ENCODE data around the gene TRPV3.

The TRPV3 gene

DNA sequence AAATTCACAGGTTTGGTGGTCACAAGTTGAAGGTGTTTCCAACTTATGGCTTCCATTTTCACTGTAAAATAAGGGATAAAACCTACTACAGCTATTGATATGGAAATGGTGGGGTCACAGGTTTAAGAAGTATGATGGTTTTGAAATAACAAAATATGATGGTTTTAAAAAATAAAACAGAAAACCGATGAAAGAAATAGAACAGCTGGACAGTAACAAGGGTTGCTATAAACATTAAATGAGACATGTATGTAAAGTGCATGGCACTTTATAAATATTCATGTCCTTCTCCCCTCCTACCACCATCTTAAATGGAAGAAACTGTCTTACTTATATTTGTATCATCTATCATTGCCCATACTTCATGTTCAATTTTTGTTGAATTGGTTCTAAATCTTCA, 50.5 kb downstream of the TRPV3 start:
- Histone ChIP-seq H3K9me3 (ENCODE audit: insufficient read depth, low read length) (no peaks in the 10 kb centered on the region), H3K4me3 (ENCODE audit: insufficient read length, low read depth) (no peak overlapping the region), H3K4me1 (ENCODE audit: insufficient read depth, insufficient read length) (no peaks in the 10 kb centered on the region), H3K36me3 (ENCODE audit: insufficient read depth, insufficient read length, low read length) (no peaks in the 10 kb centered on the region), H3K9ac (ENCODE audit: insufficient read length, low read depth) (no peak overlapping the region), H3K27me3 (ENCODE audit: insufficient read depth, insufficient read length) (no peaks in the 10 kb centered on the region)
- no peak for TF ChIP-seq SUZ12 (IDR thresholded peaks at IDR 0.05; ENCODE audit: extremely low read depth, insufficient read depth, insufficient read length)
- no peak for TF ChIP-seq ZNF274 (IDR thresholded peaks at IDR 0.05; ENCODE audit: low read depth, low read length)
- TF ChIP-seq YY1 (IDR thresholded peaks at IDR 0.05; ENCODE audit: insufficient read depth, insufficient read length), result no peak
- no peak for DNase-seq (ENCODE audit: low read depth, low spot score)

DNA sequence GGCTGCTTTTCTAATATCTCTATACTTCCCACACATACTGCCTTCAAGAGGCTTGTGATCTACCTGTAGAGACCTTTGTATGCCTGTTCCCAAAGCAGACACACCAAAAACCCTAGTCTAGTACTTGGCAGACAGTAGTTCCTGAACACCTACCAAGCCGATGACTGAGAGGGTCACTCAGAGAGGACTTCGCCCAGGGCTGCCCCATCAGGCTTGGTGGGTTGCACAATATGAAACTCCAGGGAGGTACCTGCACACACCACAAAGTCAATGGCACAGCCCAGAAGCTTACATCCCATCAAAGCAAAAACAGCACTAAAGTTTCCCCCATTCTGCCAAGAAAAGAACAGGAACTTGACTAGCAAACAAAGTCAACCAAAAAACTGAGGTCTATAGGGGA, 51.6 kb downstream of the TRPV3 start:
- DNase-seq (ENCODE audit: low read depth, low spot score), result no peak
- Histone ChIP-seq H3K36me3 (ENCODE audit: insufficient read depth, insufficient read length, low read length) (no peaks in the 10 kb centered on the region), H3K9me3 (ENCODE audit: insufficient read depth, low read length) (0 out of 2 replicates have a peak, but pooled peaks cover 3% of the 10 kb centered on the region), H3K4me3 (ENCODE audit: insufficient read length, low read depth) (no peak overlapping the region), H3K4me1 (ENCODE audit: insufficient read depth, insufficient read length) (no peaks in the 10 kb centered on the region), H3K9ac (ENCODE audit: insufficient read length, low read depth) (no peak overlapping the region), H3K27me3 (ENCODE audit: insufficient read depth, insufficient read length) (no peaks in the 10 kb centered on the region)
- TF ChIP-seq YY1 (IDR thresholded peaks at IDR 0.05; ENCODE audit: insufficient read depth, insufficient read length) (no peak), SUZ12 (IDR thresholded peaks at IDR 0.05; ENCODE audit: extremely low read depth, insufficient read depth, insufficient read length) (no peak), ZNF274 (IDR thresholded peaks at IDR 0.05; ENCODE audit: low read depth, low read length) (no peak)

DNA sequence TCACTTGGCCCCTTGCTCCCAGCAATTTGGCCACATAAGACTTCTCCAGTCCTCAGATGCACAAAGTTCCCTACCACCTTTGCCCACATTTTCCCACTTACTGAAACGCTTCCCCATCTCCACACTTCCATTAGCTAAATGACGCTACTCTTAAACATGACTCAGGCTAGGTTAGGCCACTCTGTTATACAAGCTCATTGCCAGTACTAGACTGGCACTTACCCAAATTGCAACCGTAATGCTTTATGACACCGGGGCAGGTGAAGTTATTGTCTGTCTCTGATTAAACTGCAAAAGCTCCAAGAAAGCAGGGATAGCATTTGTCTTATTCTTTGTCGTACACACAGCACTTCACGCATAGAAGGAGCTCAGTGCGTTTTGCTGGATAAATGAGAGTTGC, 52.6 kb downstream of the TRPV3 start:
- Histone ChIP-seq H3K4me1 (ENCODE audit: insufficient read depth, insufficient read length) (no peaks in the 10 kb centered on the region), H3K36me3 (ENCODE audit: insufficient read depth, insufficient read length, low read length) (no peaks in the 10 kb centered on the region), H3K9me3 (ENCODE audit: insufficient read depth, low read length) (peaks cover 9% of the 10 kb centered on the region; the same call in 1 of the 2 replicates), H3K4me3 (ENCODE audit: insufficient read length, low read depth) (no peak overlapping the region), H3K9ac (ENCODE audit: insufficient read length, low read depth) (no peak overlapping the region), H3K27me3 (ENCODE audit: insufficient read depth, insufficient read length) (no peaks in the 10 kb centered on the region)
- DNase-seq (ENCODE audit: low read depth, low spot score), result no peak
- TF ChIP-seq SUZ12 (IDR thresholded peaks at IDR 0.05; ENCODE audit: extremely low read depth, insufficient read depth, insufficient read length) (no peak), YY1 (IDR thresholded peaks at IDR 0.05; ENCODE audit: insufficient read depth, insufficient read length) (no peak), ZNF274 (IDR thresholded peaks at IDR 0.05; ENCODE audit: low read depth, low read length) (no peak)

DNA sequence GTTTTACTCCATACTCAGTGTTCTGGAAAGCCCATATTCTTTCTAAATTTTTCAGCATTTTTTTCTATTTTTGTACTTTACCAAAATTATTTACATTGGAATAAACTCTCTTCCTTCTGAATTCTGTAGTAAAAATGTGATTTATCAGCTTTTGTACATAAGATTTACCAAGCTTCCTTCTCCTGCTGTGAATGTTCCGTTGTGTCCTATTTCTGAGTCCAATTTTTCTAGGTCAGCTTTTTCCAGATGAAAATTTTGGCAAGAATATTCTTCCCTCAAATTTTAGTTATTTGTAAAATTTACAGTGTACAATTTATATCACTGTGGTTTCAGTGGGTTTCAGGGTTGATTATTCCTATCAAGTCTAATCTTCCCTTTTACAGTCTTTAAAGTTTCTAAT, 54.3 kb downstream of the TRPV3 start:
- Histone ChIP-seq H3K4me3 (ENCODE audit: insufficient read length, low read depth) (no peak overlapping the region), H3K9me3 (ENCODE audit: insufficient read depth, low read length) (peaks cover 9% of the 10 kb centered on the region; the same call in 1 of the 2 replicates), H3K36me3 (ENCODE audit: insufficient read depth, insufficient read length, low read length) (no peaks in the 10 kb centered on the region), H3K9ac (ENCODE audit: insufficient read length, low read depth) (no peak overlapping the region), H3K27me3 (ENCODE audit: insufficient read depth, insufficient read length) (no peaks in the 10 kb centered on the region), H3K4me1 (ENCODE audit: insufficient read depth, insufficient read length) (no peaks in the 10 kb centered on the region)
- no peak for DNase-seq (ENCODE audit: low read depth, low spot score)
- TF ChIP-seq YY1 (IDR thresholded peaks at IDR 0.05; ENCODE audit: insufficient read depth, insufficient read length), result no peak

DNA sequence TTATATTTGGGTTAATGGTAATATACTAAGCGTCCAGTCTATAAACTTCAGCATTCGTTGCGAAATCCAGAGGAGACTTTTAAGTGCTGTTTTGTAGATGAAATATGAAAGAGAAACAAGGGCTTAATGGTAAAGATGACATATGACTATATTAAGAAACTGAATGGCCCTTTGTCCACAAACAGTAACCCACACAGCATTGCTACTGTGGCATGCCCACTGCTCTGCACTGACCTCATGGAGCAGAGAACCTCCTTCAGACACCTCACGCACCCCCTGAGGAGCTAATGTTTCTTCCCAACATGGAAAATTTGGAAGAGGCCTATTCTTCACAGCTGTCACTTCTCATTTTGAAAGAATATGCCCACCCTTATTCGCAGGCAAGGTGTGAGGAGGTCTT, 55.1 kb downstream of the TRPV3 start:
- Histone ChIP-seq H3K4me1 (ENCODE audit: insufficient read depth, insufficient read length) (no peaks in the 10 kb centered on the region), H3K27me3 (ENCODE audit: insufficient read depth, insufficient read length) (no peaks in the 10 kb centered on the region), H3K4me3 (ENCODE audit: insufficient read length, low read depth) (no peak overlapping the region), H3K9ac (ENCODE audit: insufficient read length, low read depth) (no peak overlapping the region), H3K9me3 (ENCODE audit: insufficient read depth, low read length) (peaks cover 9% of the 10 kb centered on the region; the same call in 1 of the 2 replicates), H3K36me3 (ENCODE audit: insufficient read depth, insufficient read length, low read length) (no peaks in the 10 kb centered on the region)
- DNase-seq (ENCODE audit: low read depth, low spot score), result no peak
- TF ChIP-seq YY1 (IDR thresholded peaks at IDR 0.05; ENCODE audit: insufficient read depth, insufficient read length), result no peak
- no peak for TF ChIP-seq ZNF274 (IDR thresholded peaks at IDR 0.05; ENCODE audit: low read depth, low read length)
- TF ChIP-seq SUZ12 (IDR thresholded peaks at IDR 0.05; ENCODE audit: extremely low read depth, insufficient read depth, insufficient read length), result no peak

DNA sequence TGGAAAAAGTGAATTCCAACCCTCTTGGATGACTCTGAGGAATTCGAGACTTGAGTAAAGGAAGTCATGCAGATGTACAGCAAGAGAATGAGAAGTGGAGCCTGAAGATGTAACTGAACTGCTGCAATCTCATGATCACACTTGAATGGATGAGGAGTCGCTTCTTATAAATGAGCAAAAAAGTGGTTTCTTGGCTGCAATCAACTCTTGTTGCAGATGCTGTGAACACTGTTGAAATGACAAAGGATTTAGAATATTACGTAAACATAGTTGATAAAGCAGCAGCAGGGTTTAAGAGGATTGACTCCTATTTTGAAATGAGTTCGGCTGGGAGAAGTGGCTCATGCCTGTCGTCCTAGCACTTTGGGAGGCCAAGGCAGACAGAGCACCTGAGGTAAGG, 56.3 kb downstream of the TRPV3 start:
- Histone ChIP-seq H3K27me3 (ENCODE audit: insufficient read depth, insufficient read length) (no peaks in the 10 kb centered on the region), H3K9ac (ENCODE audit: insufficient read length, low read depth) (no peak overlapping the region), H3K9me3 (ENCODE audit: insufficient read depth, low read length) (peaks cover 9% of the 10 kb centered on the region; the same call in 1 of the 2 replicates), H3K4me1 (ENCODE audit: insufficient read depth, insufficient read length) (no peaks in the 10 kb centered on the region), H3K4me3 (ENCODE audit: insufficient read length, low read depth) (no peak overlapping the region), H3K36me3 (ENCODE audit: insufficient read depth, insufficient read length, low read length) (no peaks in the 10 kb centered on the region)
- TF ChIP-seq YY1 (IDR thresholded peaks at IDR 0.05; ENCODE audit: insufficient read depth, insufficient read length) (no peak), SUZ12 (IDR thresholded peaks at IDR 0.05; ENCODE audit: extremely low read depth, insufficient read depth, insufficient read length) (no peak), ZNF274 (IDR thresholded peaks at IDR 0.05; ENCODE audit: low read depth, low read length) (no peak)
- DNase-seq (ENCODE audit: low read depth, low spot score), result no peak

DNA sequence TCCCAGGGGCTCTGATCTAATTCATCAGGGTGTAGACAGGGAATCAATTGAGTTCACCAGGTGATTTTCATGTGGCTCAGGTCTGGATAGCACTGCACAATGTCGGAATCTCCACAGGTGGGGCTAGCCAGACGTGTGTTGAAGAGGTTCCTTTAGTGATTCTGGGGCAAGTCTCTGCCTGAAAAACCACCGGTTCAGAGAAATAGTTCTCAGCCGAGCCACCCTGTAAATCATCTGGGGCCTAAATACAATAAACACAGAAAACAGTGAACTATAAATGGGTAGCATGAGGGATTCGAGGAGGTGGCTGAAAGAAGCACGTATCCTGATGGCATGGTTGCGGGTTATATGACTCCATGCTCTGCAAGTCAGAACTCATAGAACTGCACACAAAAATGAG, 60.5 kb downstream of the TRPV3 start:
- no peaks in the 10 kb centered on the region for H3K36me3 ChIP-seq (ENCODE audit: insufficient read depth, insufficient read length, low read length)
- no peaks in the 10 kb centered on the region for H3K4me1 ChIP-seq (ENCODE audit: insufficient read depth, insufficient read length)
- H3K9me3 ChIP-seq (ENCODE audit: insufficient read depth, low read length), result peaks cover 9% of the 10 kb centered on the region; the same call in 1 of the 2 replicates
- H3K4me3 ChIP-seq (ENCODE audit: insufficient read length, low read depth), result no peak overlapping the region
- no peaks in the 10 kb centered on the region for H3K27me3 ChIP-seq (ENCODE audit: insufficient read depth, insufficient read length)
- no peak for DNase-seq (ENCODE audit: low read depth, low spot score)
- TF ChIP-seq SUZ12 (IDR thresholded peaks at IDR 0.05; ENCODE audit: extremely low read depth, insufficient read depth, insufficient read length) (no peak), YY1 (IDR thresholded peaks at IDR 0.05; ENCODE audit: insufficient read depth, insufficient read length) (no peak), ZNF274 (IDR thresholded peaks at IDR 0.05; ENCODE audit: low read depth, low read length) (no peak)
- no peak overlapping the region for H3K9ac ChIP-seq (ENCODE audit: insufficient read length, low read depth)

Measured in NT2/D1 (cell line).